SU-DHL-6 (cell line): ENCODE measurements around the gene ASTE1.

Experiments used
- H2AFZ ChIP-seq: fragments of 200-600 bp; sonication (generic); 2 replicates; pipeline ENCODE4 v1.6.1; 2014; ENCODE audit warnings: low read depth, mild to moderate bottlenecking, moderate library complexity, mixed read lengths, antibody characterized with exemption, low read length; ENCODE audit not compliant: severe bottlenecking
- H3F3A ChIP-seq: fragments of 200-600 bp; shearing (Covaris generic); 2 replicates; pipeline ENCODE4 v1.6.0; 2016; ENCODE audit warnings: antibody characterized with exemption, mild to moderate bottlenecking; ENCODE audit not compliant: insufficient read depth
- H3K27ac ChIP-seq: fragments of 200-600 bp; sonication (generic); 2 replicates; pipeline ENCODE4 v1.5.1; 2016; ENCODE audit warnings: low read depth, mild to moderate bottlenecking, low read length, moderate library complexity, mixed read lengths
- H3K27me3 ChIP-seq: fragments of 200-600 bp; sonication (generic), shearing (Covaris generic); 2 replicates; pipeline ENCODE4 v1.6.0; 2014; ENCODE audit warnings: mild to moderate bottlenecking, low read length
- H3K36me3 ChIP-seq: fragments of 200-600 bp; sonication (generic); 2 replicates; pipeline ENCODE4 v1.6.1; 2014; ENCODE audit warnings: mild to moderate bottlenecking, low read length, mixed read lengths
- H3K4me2 ChIP-seq: fragments of 300-600, 200-600 bp; shearing (Covaris generic), sonication (generic); 2 replicates; pipeline ENCODE4 v1.6.0; 2014; ENCODE audit warnings: low read length, low read depth, mild to moderate bottlenecking; ENCODE audit not compliant: poor library complexity, severe bottlenecking
- H3K4me3 ChIP-seq: fragments of 200-600 bp; sonication (generic); 2 replicates; pipeline ENCODE4 v1.5.1; 2014; ENCODE audit warnings: antibody characterized with exemption, low read length, mild to moderate bottlenecking, mixed read lengths; ENCODE audit not compliant: insufficient read depth, poor library complexity, severe bottlenecking
- H3K79me2 ChIP-seq: fragments of 200-600 bp; sonication (generic); 2 replicates; pipeline ENCODE4 v1.6.1; 2014; ENCODE audit warnings: mild to moderate bottlenecking, low read length, moderate library complexity; ENCODE audit not compliant: insufficient read depth
- H3K9ac ChIP-seq: fragments of 200-600 bp; sonication (generic); 2 replicates; pipeline ENCODE4 v1.7.0; 2014; ENCODE audit warnings: mild to moderate bottlenecking, low read length
- H3K9me2 ChIP-seq: fragments of 200-600 bp; sonication (generic); replicated peaks from 2 replicates; pipeline ENCODE4 v1.6.1; 2014; ENCODE audit warnings: low read length; ENCODE audit not compliant: insufficient read depth
- H3K9me3 ChIP-seq: fragments of 200-600 bp; sonication (generic); 2 replicates; pipeline ENCODE4 v1.6.1; 2014; ENCODE audit warnings: low read length, mixed read lengths; ENCODE audit not compliant: insufficient read depth
- H4K20me1 ChIP-seq: fragments of 200-600 bp; sonication (generic); 2 replicates; pipeline ENCODE4 v1.6.1; 2014; ENCODE audit warnings: low read depth, mild to moderate bottlenecking, antibody characterized with exemption, low read length, moderate library complexity, mixed read lengths
- CTCF ChIP-seq: fragments of 200-600 bp; sonication (generic); IDR thresholded peaks from one replicate; pipeline ENCODE4 v1.5.1; 2017; ENCODE audit warnings: antibody characterized with exemption, mild to moderate bottlenecking, low read length, moderate library complexity; ENCODE audit not compliant: insufficient read depth, poor library complexity, severe bottlenecking
- EZH2phosphoT487 ChIP-seq: fragments of 200-600 bp; sonication (generic), shearing (Covaris generic); conservative IDR thresholded peaks from 2 replicates; pipeline ENCODE4 v1.6.1; 2018; ENCODE audit warnings: mild to moderate bottlenecking, antibody characterized with exemption, low read length, moderate library complexity, mixed read lengths

The ASTE1 gene

GRCh38 chr3:130971208-130971607 lies 55.4 kb downstream of the ASTE1 start:
- Histone ChIP-seq H3K9ac (no peak overlapping the region), H3K4me3 (no peak overlapping the region), H3K27me3 (no peaks in the 10 kb centered on the region), H3K79me2 (no peaks in the 10 kb centered on the region), H3K4me2 (no peak overlapping the region), H3F3A (no peaks in the 10 kb centered on the region), H3K36me3 (peaks cover 12% of the 10 kb centered on the region; the same call in 1 of the 2 replicates), H4K20me1 (no peaks in the 10 kb centered on the region), H3K9me3 (no peaks in the 10 kb centered on the region), H3K9me2 (no peaks in the 10 kb centered on the region), H2AFZ (no peak overlapping the region), H3K27ac (no peak overlapping the region)
- TF ChIP-seq EZH2phosphoT487 (no peak), CTCF (no peak)

- Histone ChIP-seq H3K27ac (no peak overlapping the region), H3K9ac (no peak overlapping the region), H2AFZ (no peak overlapping the region), H3K4me2 (no peak overlapping the region), H4K20me1 (no peaks in the 10 kb centered on the region), H3F3A (no peaks in the 10 kb centered on the region), H3K36me3 (peaks cover 21% of the 10 kb centered on the region; the same call in 1 of the 2 replicates), H3K9me2 (no peaks in the 10 kb centered on the region), H3K27me3 (no peaks in the 10 kb centered on the region), H3K9me3 (no peaks in the 10 kb centered on the region), H3K79me2 (no peaks in the 10 kb centered on the region), H3K4me3 (no peak overlapping the region)
- no peak for TF ChIP-seq EZH2phosphoT487
- no peak for TF ChIP-seq CTCF
Measured at GRCh38 chr3:130969621-130970020, 57.0 kb downstream of the ASTE1 start.

- Histone ChIP-seq H3K4me2 (no peak overlapping the region), H3K9ac (no peak overlapping the region), H3K27ac (no peak overlapping the region), H2AFZ (no peak overlapping the region), H3K79me2 (no peaks in the 10 kb centered on the region), H3K9me3 (no peaks in the 10 kb centered on the region), H3K36me3 (peaks cover 22% of the 10 kb centered on the region; the same call in 1 of the 2 replicates), H3K4me3 (no peak overlapping the region), H4K20me1 (no peaks in the 10 kb centered on the region), H3K9me2 (no peaks in the 10 kb centered on the region), H3F3A (no peaks in the 10 kb centered on the region), H3K27me3 (no peaks in the 10 kb centered on the region)
- TF ChIP-seq EZH2phosphoT487 (no peak), CTCF (no peak)
Measured at GRCh38 chr3:130968221-130968620, 58.4 kb downstream of the ASTE1 start.
